ENCODE measurements around the gene METAP1D. TPM values are rescaled to one million over a fixed set of nuclear protein-coding genes. Genes with fewer than 3 reads are reported as not detected.

METAP1D gene
- total RNA-seq, 1 experiment from 2014 or later: 8.6 TPM

- no peak overlapping the region for H3K27ac ChIP-seq (ENCODE audit: low read length)
- TF ChIP-seq CTCF (IDR thresholded peaks at IDR 0.05): no peak
- TF ChIP-seq SIN3A (IDR thresholded peaks at IDR 0.05; ENCODE audit: borderline replicate concordance, insufficient read depth, low read depth, low read length): no peak
- no peak for DNase-seq (ENCODE audit: low read depth, low spot score)
- in situ Hi-C loops (cut with HindIII; ENCODE audit: low pct_unique_long_range_greater_than_20kb, low sequenced_read_pairs): no loop called here
- no peaks in the 10 kb centered on the region for H3K9me3 ChIP-seq (ENCODE audit: control insufficient read depth, insufficient read depth, low read depth, low read length)
- H3K4me1 ChIP-seq (ENCODE audit: control insufficient read depth, insufficient read depth, low read length): no peaks in the 10 kb centered on the region
- no peak for ATAC-seq
- BruUV-seq (replicated peaks): no TSS peak
- H3K4me3 ChIP-seq (ENCODE audit: low read depth in 2 of 2, low read length in 2 of 2): no peak overlapping the region
- intact Hi-C loops (cut with micrococcal nuclease; ENCODE audit: unreplicated experiment): no loop called here
- CTCF ChIA-PET: no interaction called here
- H3K27me3 ChIP-seq (ENCODE audit: control insufficient read depth, insufficient read depth, low read length): no peaks in the 10 kb centered on the region
- POLR2A ChIA-PET: interaction anchor here (0.7 kb wide), 1 partner anchor 32 kb away, joined by 7 read pairs; the partner anchor contains the start of gene DLX2
- no peaks in the 10 kb centered on the region; the same call in 1 of the 2 replicates for H3K36me3 ChIP-seq (ENCODE audit: control insufficient read depth, insufficient read depth, low read length)
Measured at GRCh38 chr2:172070936-172071335, 71.2 kb downstream of the METAP1D start.

- no peaks in the 10 kb centered on the region for H3K27me3 ChIP-seq (ENCODE audit: control insufficient read depth, insufficient read depth, low read length)
- TF ChIP-seq REST (IDR thresholded peaks at IDR 0.05; ENCODE audit: insufficient read depth in 1 of 2, low read depth in 2 of 2, low read length in 1 of 2): no peak
- TF ChIP-seq TCF7L2 (IDR thresholded peaks at IDR 0.05; ENCODE audit: low read depth, low read length): no peak
- no peak for TF ChIP-seq CTCF (IDR thresholded peaks at IDR 0.05)
- no peak for TF ChIP-seq POLR2AphosphoS5 (IDR thresholded peaks at IDR 0.05; ENCODE audit: low read depth, low read length)
- TF ChIP-seq SIN3A (IDR thresholded peaks at IDR 0.05; ENCODE audit: borderline replicate concordance, insufficient read depth, low read depth, low read length): no peak
- POLR2A ChIA-PET: interaction anchor here (0.6 kb wide), 1 partner anchor 15 kb away, joined by 3 read pairs; no protein-coding TSS in a partner anchor
- no TSS peak for BruUV-seq (replicated peaks)
- no peak overlapping the region for H3K27ac ChIP-seq (ENCODE audit: low read length)
- CTCF ChIA-PET: no interaction called here
- in situ Hi-C loops (cut with HindIII; ENCODE audit: low pct_unique_long_range_greater_than_20kb, low sequenced_read_pairs) (no loop called here), intact Hi-C loops (cut with micrococcal nuclease; ENCODE audit: unreplicated experiment) (no loop called here)
- no peaks in the 10 kb centered on the region for H3K4me1 ChIP-seq (ENCODE audit: control insufficient read depth, insufficient read depth, low read length)
- no peaks in the 10 kb centered on the region; the same call in 1 of the 2 replicates for H3K36me3 ChIP-seq (ENCODE audit: control insufficient read depth, insufficient read depth, low read length)
- H3K9me3 ChIP-seq (ENCODE audit: control insufficient read depth, insufficient read depth, low read depth, low read length): no peaks in the 10 kb centered on the region
- DNase-seq (ENCODE audit: low read depth, low spot score) (no peak), ATAC-seq (no peak)
- H3K4me3 ChIP-seq (ENCODE audit: low read depth in 2 of 2, low read length in 2 of 2): no peak overlapping the region
Measured at GRCh38 chr2:172072303-172072702, 72.5 kb downstream of the METAP1D start.

All from Panc1 (cell line).